HUDEP-2 (cell line): ENCODE measurements around the gene MYMX.

Source experiments
- DNase-seq, 76 experiments: peaks; one replicate each; lab custom pipeline; 2025; ENCODE audit not compliant: unreplicated experiment in 76 of 76; lab: John Stamatoyannopoulos, UW

MYMX gene

GRCh38 chr6:44219053-44219814 lies 2.5 kb downstream of the MYMX start:
- DNase-seq, result peak in 28 of 76 experiments; percentile 16 to 49 (median 37)

GRCh38 chr6:44219815-44220784 lies 3.4 kb downstream of the MYMX start:
- DNase-seq, result no peak

DNA sequence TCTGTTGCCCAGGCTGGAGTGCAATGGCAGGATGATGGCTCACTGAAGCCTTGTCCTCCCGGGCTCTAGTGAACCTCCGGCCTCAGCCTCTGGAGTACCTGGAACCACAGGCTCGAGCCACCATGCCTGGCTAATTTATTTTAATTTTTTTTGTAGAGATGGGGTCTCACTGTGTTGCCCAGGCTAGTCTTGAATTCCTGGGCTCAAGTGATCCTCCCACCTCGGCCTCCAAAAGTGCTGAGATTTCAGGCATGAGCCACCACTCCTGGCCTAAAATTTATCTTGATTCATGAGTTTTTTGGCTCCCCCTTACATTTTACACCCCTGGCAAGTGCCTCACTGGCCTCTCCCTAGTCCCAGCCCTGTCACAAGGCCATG lies 4.2 kb downstream of the MYMX start:
- DNase-seq, result no peak

DNA sequence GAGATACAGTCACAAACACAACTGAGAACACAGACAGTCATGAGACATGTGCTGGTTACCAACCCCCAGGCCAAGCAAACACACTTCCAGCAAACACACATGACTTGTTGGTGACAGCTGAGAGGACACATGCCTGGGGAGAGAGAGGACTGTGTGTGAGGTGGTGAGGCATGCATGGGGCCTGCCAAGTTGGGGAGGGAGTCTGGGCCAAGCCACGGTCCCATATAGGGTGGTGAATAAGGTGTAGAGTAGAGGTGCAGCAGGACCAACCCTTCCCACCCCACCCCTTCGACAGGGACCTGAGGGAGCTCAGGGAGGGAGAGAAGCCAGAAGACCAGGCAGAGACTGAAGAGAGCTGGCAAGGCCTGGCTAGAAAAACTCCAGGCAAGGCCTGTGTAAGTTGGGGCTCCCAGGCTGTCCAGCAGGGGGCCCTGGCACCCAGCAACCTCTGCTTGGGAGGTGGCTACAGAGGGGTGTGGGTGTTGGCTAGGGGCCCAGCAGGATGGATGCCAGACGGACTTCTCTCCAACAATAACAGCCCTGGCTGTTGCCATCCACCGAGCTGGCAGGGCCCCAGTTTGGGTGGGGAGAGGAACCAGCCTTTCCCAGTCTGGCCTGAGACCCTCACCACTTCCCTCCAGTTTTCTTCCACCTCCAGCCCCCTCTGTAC lies 4.7 kb downstream of the MYMX start:
- peak; percentile 68 to 99 (median 98) for DNase-seq

DNA sequence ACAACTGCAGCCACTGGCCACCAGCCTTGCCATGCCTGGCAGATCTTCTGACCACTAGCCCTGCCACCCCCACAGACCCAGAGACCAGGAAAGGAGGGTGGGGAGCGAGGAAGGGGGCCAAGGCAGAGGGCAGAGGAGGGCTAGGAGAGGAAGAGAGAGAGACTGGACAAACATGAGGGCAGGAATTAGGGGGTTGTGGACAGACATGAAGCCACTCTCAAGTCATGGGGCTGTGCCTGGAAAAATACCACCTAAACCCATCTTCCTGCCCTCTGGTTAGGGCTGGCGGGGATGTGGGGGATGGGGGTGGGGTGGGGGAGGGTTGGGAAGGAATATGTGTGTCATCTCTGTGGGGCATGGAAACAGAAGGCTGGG lies 5.2 kb downstream of the MYMX start:
- DNase-seq, result peak in 2 of 76 experiments; percentile 44 to 57

GRCh38 chr6:44222486-44223318 lies 6.0 kb downstream of the MYMX start:
- DNase-seq, result no peak

GRCh38 chr6:44223319-44224028 lies 6.7 kb downstream of the MYMX start, which contains the start of gene SLC29A1:
SLC29A1 (plus strand) TSS chr6:44223595; CDS start chr6:44227314, 3,719 bp downstream.
- peak in 72 of 76 experiments; percentile 39 to 92 (median 76) for DNase-seq

DNA sequence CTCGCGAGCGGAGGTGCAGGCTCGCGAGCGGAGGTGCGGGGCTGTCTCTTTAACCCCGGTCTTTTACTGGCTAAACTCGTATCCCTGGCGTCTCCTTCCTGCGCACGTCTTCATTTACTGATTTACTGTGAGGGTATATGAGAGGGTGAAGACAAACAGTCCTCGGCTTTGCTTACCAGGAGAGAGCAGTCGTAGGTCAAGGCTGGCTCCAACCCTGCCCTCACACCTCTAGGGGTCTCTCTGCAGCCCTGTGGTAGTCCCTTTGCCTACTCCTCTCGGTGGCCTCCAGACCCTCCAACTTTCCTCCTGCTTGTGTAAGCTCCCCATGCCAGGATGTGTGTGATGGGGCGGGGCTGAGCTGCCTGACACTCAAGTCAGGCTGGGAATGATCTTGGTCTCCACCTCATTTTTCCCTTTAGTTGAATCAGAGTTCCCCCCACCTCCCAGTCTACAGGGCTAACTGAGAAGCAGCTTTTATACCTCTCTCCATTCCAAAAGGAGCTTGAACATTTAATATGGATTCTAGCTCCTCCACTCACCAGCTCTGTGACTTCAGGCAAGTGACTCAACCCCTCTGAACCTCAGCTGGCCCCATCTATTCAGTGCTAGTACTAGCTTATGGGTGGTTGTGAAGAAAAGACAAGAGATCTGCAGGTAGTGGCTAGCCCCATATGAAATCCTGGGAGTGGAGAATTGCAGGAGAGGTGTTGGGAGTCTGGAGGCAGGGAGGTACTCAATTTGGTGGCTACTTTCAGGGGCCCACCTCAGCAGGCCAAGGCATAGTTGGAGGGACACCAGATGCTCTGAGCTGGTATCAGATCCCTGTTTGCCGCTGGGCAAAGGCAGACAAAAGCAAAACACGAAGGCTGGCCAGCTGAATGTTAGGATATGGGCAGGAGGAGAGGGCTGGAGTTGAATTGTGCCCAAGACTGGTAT lies 7.6 kb downstream of the MYMX start:
- peak in 28 of 76 experiments; percentile 24 to 75 (median 51) for DNase-seq

DNA sequence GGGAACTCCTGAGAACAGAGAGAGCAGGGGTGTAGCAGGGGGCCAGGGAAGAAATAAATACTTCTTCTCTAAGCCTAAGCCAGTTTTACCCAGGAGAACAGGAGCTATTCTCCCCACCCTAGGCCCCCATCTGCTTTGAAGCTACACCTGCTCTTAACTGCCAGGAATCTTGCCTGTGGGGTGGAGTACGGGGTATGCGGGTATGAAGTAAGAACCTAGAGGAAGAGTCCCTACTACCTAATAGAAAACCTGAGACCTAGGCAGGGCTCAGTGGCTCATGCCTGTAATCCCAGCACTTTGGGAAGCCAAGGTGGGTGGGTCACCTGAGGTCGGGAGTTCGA lies 8.2 kb downstream of the MYMX start:
- DNase-seq, result no peak

DNA sequence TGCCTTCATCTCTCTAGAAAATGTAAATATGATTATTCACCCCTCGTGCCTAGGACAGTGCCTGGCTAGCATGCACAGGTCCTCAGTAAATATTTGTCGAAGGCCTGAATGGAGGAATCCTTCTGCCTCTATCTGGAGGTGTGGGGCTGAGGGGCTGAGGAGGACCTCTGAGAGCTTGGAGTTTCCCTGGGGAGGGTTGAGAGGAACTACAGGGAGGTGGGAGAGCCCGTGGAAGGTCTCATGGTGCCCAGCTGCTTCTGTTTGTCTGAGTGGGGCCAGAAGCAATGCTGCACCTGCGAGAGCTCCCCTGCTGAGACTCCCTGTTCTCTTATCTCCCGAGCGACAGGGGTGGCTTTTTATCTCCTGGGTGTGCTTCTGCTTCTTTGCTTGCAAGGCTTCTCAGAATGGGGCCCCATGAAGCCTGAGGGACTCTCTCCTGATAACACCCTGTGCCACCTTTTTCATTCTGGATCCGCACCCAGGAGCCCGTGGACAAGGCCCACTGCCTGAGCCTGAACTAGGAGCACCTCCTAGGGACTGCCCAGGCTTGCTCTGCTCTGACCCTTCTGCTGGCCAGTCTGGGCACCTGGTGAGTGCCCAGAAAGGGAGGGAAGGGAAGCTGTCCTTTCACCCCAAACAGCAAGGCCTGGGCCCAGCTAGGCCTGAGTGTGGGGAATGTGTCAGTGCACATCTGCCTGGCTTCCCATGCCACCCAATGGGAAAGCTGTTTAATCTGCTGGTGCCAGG lies 9.0 kb downstream of the MYMX start:
- DNase-seq, result peak in 74 of 76 experiments; percentile 46 to 97 (median 86)

- DNase-seq, result peak in 2 of 76 experiments; percentile 13 to 50
Measured at GRCh38 chr6:44226368-44227147, 9.8 kb downstream of the MYMX start.

DNA sequence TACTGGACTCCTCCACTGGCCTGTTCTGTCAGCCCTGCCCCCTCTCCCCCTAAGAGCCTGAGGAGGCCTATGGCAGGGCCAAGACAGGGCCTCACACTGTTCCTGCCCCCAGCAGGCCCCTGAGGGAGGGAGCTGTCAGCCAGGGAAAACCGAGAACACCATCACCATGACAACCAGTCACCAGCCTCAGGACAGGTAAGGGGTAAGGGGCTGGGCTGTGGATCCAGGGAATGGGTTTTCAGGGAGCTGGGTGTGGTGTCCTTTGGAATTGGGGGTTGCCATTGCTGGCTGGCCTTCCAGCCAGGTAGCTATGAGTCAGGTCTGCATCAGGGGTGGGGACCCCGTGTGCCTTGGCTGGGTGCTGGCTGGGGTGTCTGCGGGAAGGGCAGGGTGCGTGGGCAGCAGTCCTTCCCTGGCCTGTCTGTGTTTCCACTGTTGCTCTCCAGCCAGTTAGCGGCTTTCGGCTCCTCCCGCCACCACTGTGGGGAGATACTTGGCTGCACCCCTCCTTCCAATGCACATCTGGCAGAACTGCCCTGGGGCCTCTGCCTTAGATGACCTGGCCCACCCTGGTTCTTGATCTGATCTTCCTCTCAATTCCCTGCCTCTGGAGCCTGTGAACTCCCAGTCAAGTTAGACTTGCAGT lies 10.5 kb downstream of the MYMX start:
- DNase-seq, result peak in 28 of 76 experiments; percentile 13 to 50 (median 32)

DNA sequence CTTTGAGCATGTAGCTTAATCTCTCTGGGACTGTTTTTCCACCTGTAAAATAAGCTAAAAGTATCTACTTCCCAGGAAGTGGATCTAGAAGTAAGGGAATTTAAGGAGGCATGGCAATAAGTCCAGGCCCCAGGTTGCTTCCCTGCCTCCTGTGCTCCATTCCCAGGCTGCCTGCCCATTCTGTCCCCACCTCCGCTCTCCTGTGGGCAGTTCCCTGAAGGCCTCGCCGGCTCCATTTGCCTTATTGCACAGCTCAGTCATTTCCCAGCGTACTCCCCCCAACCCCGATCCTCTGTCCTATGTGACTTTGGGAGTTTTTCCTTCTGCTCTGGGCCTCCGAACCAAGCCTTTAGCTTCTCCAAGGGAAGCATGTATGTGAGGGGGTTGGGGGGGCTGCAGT lies 11.3 kb downstream of the MYMX start:
- DNase-seq, result no peak

DNA sequence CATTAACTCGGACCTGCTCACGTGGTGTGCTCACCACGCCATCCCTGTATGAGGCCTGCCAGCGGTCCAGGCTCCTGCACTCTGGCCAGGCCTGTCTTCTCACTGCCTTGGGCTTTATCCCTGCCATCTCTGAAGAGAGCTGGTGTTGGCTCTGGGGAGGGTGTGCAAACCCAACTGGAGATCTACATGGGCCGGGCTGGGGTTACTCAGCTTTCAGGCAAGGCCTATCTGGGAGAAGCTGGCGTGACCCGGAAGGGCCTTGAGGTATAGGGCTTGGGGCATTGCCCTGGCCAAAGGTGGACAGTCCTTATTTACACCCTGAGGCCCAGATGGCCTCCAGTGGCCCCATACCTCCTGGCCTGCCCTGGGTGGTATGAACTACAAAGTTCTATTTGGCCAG lies 11.7 kb downstream of the MYMX start:
- DNase-seq, result no peak

- DNase-seq, result no peak
Measured at GRCh38 chr6:44228836-44229235, 12.1 kb downstream of the MYMX start.

DNA sequence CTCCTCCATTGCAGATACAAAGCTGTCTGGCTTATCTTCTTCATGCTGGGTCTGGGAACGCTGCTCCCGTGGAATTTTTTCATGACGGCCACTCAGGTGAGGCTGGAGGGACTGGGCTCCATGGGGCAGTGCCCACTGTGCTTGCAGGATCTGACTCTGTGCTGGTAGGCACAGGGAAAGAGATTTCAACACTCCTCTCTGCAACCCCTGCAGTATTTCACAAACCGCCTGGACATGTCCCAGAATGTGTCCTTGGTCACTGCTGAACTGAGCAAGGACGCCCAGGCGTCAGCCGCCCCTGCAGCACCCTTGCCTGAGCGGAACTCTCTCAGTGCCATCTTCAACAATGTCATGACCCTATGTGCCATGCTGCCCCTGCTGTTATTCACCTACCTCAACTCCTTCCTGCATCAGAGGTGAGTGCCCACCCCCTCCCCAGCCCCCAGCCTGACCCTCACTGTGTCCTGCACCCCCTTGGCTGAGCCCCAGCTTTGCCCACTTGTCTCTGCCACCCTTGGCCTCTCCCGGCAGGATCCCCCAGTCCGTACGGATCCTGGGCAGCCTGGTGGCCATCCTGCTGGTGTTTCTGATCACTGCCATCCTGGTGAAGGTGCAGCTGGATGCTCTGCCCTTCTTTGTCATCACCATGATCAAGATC lies 12.8 kb downstream of the MYMX start:
- no peak for DNase-seq
